Nephron (organoid): ENCODE data around the gene CAMTA1.

ENCODE experiments used
- H3K27ac Mint-ChIP-seq, 3 experiments: 2 replicates each; pipeline ENCODE4 v1.8.0; 2020; ENCODE audit warnings: mixed read lengths in 3 of 3, mild to moderate bottlenecking in 2 of 3, moderate library complexity in 1 of 3
- H3K27me3 Mint-ChIP-seq: 2 replicates; pipeline ENCODE4 v1.8.0; 2021; ENCODE audit warnings: low read depth, mild to moderate bottlenecking, moderate library complexity, mixed read lengths
- H3K36me3 Mint-ChIP-seq: 2 replicates; pipeline ENCODE4 v1.8.0; 2020; ENCODE audit warnings: low read depth, mixed read lengths
- H3K4me1 Mint-ChIP-seq: 2 replicates; pipeline ENCODE4 v1.8.0; 2020; ENCODE audit warnings: mixed read lengths
- H3K4me3 Mint-ChIP-seq, 3 experiments: 2 replicates each; pipeline ENCODE4 v1.8.0; 2020; ENCODE audit warnings: mild to moderate bottlenecking in 3 of 3, mixed read lengths in 3 of 3, moderate library complexity in 2 of 3
- H3K9me3 Mint-ChIP-seq: 2 replicates; pipeline ENCODE4 v1.8.0; 2020; ENCODE audit warnings: mixed read lengths
- CTCF ChIP-seq, 3 experiments: fragments of 200-600 bp; sonication (generic); IDR thresholded peaks; one replicate each; pipeline ENCODE4 v1.5.0; 2021; ENCODE audit warnings: antibody characterized with exemption in 3 of 3; ENCODE audit not compliant: unreplicated experiment in 3 of 3

CAMTA1 gene

GRCh38 chr1:7185721-7186120 is 400.5 kb downstream of the CAMTA1 start:
- peaks cover 12% of the 10 kb centered on the region for H3K27me3 Mint-ChIP-seq

GRCh38 chr1:7186382-7187111 is 401.3 kb downstream of the CAMTA1 start:
- Mint-ChIP-seq H3K9me3 (peaks cover 2% of the 10 kb centered on the region), H3K4me3 (no peak overlapping the region), H3K27ac (no peak overlapping the region), H3K27me3 (peaks cover 12% of the 10 kb centered on the region), H3K4me1 (no peaks in the 10 kb centered on the region), H3K36me3 (no peaks in the 10 kb centered on the region)
- TF ChIP-seq CTCF (IDR thresholded peaks at IDR 0.05; ENCODE audit: unreplicated experiment in 3 of 3) = no peak

More at GRCh38 chr1:7185721-7186120, 400.5 kb downstream of the CAMTA1 start:
- Mint-ChIP-seq H3K36me3 (no peaks in the 10 kb centered on the region), H3K27ac (no peak overlapping the region), H3K4me3 (no peak overlapping the region), H3K4me1 (no peaks in the 10 kb centered on the region), H3K9me3 (peaks cover 2% of the 10 kb centered on the region)
- no peak for TF ChIP-seq CTCF (IDR thresholded peaks at IDR 0.05; ENCODE audit: unreplicated experiment in 3 of 3)

- Mint-ChIP-seq H3K36me3 (no peaks in the 10 kb centered on the region), H3K4me3 (no peak overlapping the region), H3K4me1 (no peaks in the 10 kb centered on the region), H3K27me3 (peaks cover 12% of the 10 kb centered on the region), H3K27ac (no peak overlapping the region), H3K9me3 (peaks cover 2% of the 10 kb centered on the region)
- TF ChIP-seq CTCF (IDR thresholded peaks at IDR 0.05; ENCODE audit: unreplicated experiment in 3 of 3) = no peak
These were observed 401.8 kb downstream of the CAMTA1 start for GRCh38 chr1:7187112-7187493.

- Mint-ChIP-seq H3K36me3 (no peaks in the 10 kb centered on the region), H3K27ac (no peak overlapping the region), H3K27me3 (peaks cover 7% of the 10 kb centered on the region), H3K9me3 (no peaks in the 10 kb centered on the region), H3K4me3 (no peak overlapping the region), H3K4me1 (peaks cover 7% of the 10 kb centered on the region)
- no peak for TF ChIP-seq CTCF (IDR thresholded peaks at IDR 0.05; ENCODE audit: unreplicated experiment in 3 of 3)
These were observed 405.0 kb downstream of the CAMTA1 start for GRCh38 chr1:7190261-7190660.

GRCh38 chr1:7192453-7192852 is 407.2 kb downstream of the CAMTA1 start:
- no peak for TF ChIP-seq CTCF (IDR thresholded peaks at IDR 0.05; ENCODE audit: unreplicated experiment in 3 of 3)
- H3K27ac Mint-ChIP-seq = no peak overlapping the region
- H3K4me3 Mint-ChIP-seq = no peak overlapping the region
- H3K4me1 Mint-ChIP-seq = peaks cover 7% of the 10 kb centered on the region
- peaks cover 6% of the 10 kb centered on the region for H3K27me3 Mint-ChIP-seq
- H3K36me3 Mint-ChIP-seq = no peaks in the 10 kb centered on the region
- no peaks in the 10 kb centered on the region for H3K9me3 Mint-ChIP-seq
